AG10803 (cell line): Measurements from ENCODE around the gene KRTAP1-1.
A peak's percentile ranks its signal among the peaks of the same experiment; 100 is the strongest.
"Not testable (repeated sequence)": the region's sequence is repeated elsewhere in the genome, so short reads cannot be mapped to it uniquely, and the experiment has no call there.

Experiments
- DNase-seq: peaks from one replicate; pipeline ENCODE4 v3.0.0; 2010; ENCODE audit warnings: low read depth
- H3K4me3 ChIP-seq: 2 replicates; pipeline ENCODE4 v1.5.1; 2011; ENCODE audit warnings: mild to moderate bottlenecking, low read length, control low read depth
- CTCF ChIP-seq: conservative IDR thresholded peaks from 2 replicates; pipeline ENCODE4 v1.5.1; 2011; ENCODE audit warnings: mild to moderate bottlenecking, low read length, control low read depth, inconsistent platforms

KRTAP1-1 gene, protein sequence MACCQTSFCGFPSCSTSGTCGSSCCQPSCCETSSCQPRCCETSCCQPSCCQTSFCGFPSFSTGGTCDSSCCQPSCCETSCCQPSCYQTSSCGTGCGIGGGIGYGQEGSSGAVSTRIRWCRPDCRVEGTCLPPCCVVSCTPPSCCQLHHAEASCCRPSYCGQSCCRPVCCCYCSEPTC

DNA sequence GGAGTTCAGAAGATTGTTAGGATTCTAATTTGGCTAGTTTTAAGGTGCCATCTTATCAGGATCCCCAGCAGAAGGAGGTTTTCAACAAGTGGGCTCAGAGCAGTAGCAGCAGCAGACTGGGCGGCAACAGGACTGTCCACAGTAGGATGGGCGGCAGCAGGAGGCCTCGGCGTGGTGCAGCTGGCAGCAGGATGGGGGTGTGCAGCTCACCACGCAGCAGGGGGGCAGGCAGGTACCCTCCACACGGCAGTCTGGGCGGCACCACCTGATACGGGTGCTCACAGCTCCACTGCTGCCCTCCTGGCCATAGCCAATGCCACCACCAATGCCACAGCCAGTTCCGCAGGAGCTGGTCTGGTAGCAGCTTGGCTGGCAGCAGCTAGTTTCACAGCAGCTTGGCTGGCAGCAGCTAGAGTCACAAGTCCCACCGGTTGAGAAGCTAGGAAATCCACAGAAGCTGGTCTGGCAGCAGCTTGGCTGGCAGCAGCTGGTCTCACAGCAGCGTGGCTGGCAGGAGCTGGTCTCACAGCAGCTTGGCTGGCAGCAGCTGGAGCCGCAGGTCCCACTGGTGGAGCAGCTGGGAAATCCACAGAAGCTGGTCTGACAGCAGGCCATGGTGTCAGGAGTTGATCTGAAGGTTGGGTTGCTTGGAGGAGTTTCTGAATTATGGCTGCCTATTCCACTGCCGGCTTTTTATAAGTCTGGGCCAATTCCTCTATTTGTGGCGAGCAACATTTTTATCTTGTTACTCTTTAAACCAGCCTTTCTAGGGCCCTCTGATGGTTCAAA, at the start of gene KRTAP1-1:
Gene KRTAP1-1 (minus strand): TSS at position 668 of the 789 bp plus-strand sequence. CDS start 53 bp downstream, at position 615.
- TF ChIP-seq CTCF: peak; percentile 36
- not testable (repeated sequence) for H3K4me3 ChIP-seq
- DNase-seq: peak; percentile 65

- DNase-seq, H3K4me3 ChIP-seq: not testable (repeated sequence)
These were observed 47.6 kb upstream of the KRTAP1-1 start for GRCh38 chr17:41088760-41089352.

DNA sequence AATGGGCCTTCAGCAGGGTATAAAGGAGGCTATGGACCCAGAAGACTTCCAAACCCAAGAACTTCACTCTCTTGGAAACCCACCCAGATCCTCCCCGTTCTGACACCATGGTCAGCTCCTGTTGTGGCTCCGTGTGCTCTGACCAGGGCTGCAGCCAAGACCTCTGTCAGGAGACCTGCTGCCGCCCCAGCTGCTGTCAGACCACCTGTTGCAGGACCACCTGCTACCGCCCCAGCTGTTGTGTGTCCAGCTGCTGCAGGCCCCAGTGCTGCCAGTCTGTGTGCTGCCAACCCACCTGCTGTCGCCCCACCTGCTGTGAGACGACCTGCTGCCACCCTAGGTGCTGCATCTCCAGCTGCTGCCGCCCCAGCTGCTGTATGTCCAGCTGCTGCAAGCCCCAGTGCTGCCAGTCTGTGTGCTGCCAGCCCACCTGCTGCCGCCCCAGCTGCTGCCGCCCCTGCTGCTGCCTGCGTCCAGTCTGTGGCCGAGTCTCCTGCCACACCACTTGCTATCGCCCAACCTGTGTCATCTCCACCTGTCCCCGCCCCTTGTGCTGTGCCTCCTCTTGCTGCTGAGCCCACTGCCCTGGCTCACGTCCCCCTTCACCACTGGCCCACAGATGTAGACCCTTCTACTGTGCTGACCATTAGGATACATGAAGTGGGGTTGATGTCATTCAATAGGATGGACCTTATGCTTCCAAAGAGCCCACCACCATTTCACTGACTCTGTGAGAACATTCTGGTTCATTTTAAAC, 43.0 kb upstream of the KRTAP1-1 start, which contains the start of gene KRTAP4-7:
Gene KRTAP4-7 (plus strand): TSS at position 51 of the 757 bp plus-strand sequence. CDS start 57 bp downstream, at position 108.
- DNase-seq, H3K4me3 ChIP-seq: not testable (repeated sequence)

GRCh38 chr17:41083427-41083826, 42.2 kb upstream of the KRTAP1-1 start:
- H3K4me3 ChIP-seq: not testable (repeated sequence)
- peak; percentile 52 for DNase-seq

DNA sequence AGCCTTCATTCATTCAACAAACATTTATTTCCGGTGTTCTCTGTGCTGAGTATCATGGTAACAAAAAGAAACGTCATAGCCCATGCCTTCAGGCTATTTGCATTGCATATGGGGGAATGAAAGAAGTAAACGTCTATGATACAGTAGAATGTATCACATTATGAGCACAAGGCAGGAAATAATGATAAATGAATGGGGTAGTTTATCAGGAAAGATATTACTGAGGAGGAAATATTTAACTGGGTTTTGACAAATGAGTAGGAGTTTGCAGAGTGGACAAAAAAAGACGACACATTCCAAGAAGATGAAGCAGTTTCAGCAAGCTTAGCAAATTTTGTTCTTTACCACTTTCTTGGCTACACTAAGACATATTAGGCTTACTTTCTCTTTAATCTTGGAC, 41.4 kb upstream of the KRTAP1-1 start:
- no peak for TF ChIP-seq CTCF
- DNase-seq: peak; percentile 35
- H3K4me3 ChIP-seq: no peak overlapping the region

GRCh38 chr17:41076788-41077187, 35.5 kb upstream of the KRTAP1-1 start:
- DNase-seq: no peak
- no peak overlapping the region for H3K4me3 ChIP-seq
- TF ChIP-seq CTCF: no peak

GRCh38 chr17:41073676-41074075, 32.4 kb upstream of the KRTAP1-1 start:
- DNase-seq: no peak

More at GRCh38 chr17:41073676-41074075, 32.4 kb upstream of the KRTAP1-1 start:
- H3K4me3 ChIP-seq: no peak overlapping the region
- TF ChIP-seq CTCF: no peak
